ENCODE results near the gene SEMA6A. TPM values are rescaled to one million over a fixed set of nuclear protein-coding genes. Genes with fewer than 3 reads are reported as not detected.

Gene SEMA6A
- total RNA-seq, 1 experiment from 2014 or later, result 18.3 TPM

GRCh38 chr5:116566251-116566650, 8.4 kb downstream of the SEMA6A start:
- DNase-seq, result no peak
- POLR2A ChIA-PET, result no interaction called here
- H3K36me3 Mint-ChIP-seq (ENCODE audit: insufficient read depth, unreplicated experiment), result peaks cover 9% of the 10 kb centered on the region
- no peaks in the 10 kb centered on the region for H3K27me3 Mint-ChIP-seq (ENCODE audit: insufficient read depth, unreplicated experiment)
- Histone ChIP-seq H3K36me3 (ENCODE audit: control insufficient read depth, insufficient read depth, low read length) (no peaks in the 10 kb centered on the region), H3K9me3 (no peaks in the 10 kb centered on the region), H3K4me1 (peaks cover 3% of the 10 kb centered on the region), H3K27me3 (replicated peaks; ENCODE audit: control insufficient read depth, insufficient read depth, low read length) (no peaks in the 10 kb centered on the region), H3K4me3 (ENCODE audit: low read depth, low read length) (no peak overlapping the region)
- no peak overlapping the region for H3K4me3 Mint-ChIP-seq (ENCODE audit: unreplicated experiment)
- no peaks in the 10 kb centered on the region for H3K4me1 Mint-ChIP-seq (ENCODE audit: low read depth, unreplicated experiment)
- no peaks in the 10 kb centered on the region for H3K9me3 Mint-ChIP-seq (ENCODE audit: unreplicated experiment)
- BruUV-seq (replicated peaks), result no TSS peak
- intact Hi-C loops (cut with micrococcal nuclease; ENCODE audit: unreplicated experiment), result no loop called here
- TF ChIP-seq CTCF (IDR thresholded peaks at IDR 0.05; ENCODE audit: insufficient read depth in 1 of 2, low read depth in 1 of 2, low read length in 1 of 2, severe bottlenecking in 1 of 2, unreplicated experiment in 1 of 2), result no peak
- CTCF ChIA-PET, result no interaction called here
- no peak overlapping the region for H3K27ac Mint-ChIP-seq (ENCODE audit: unreplicated experiment)

- Mint-ChIP-seq H3K9me3 (ENCODE audit: unreplicated experiment) (no peaks in the 10 kb centered on the region), H3K4me1 (ENCODE audit: low read depth, unreplicated experiment) (no peaks in the 10 kb centered on the region), H3K4me3 (ENCODE audit: unreplicated experiment) (no peak overlapping the region), H3K27ac (ENCODE audit: unreplicated experiment) (no peak overlapping the region), H3K27me3 (ENCODE audit: insufficient read depth, unreplicated experiment) (no peaks in the 10 kb centered on the region), H3K36me3 (ENCODE audit: insufficient read depth, unreplicated experiment) (peaks cover 9% of the 10 kb centered on the region)
- POLR2A ChIA-PET, result no interaction called here
- Histone ChIP-seq H3K9me3 (no peaks in the 10 kb centered on the region), H3K4me3 (ENCODE audit: low read depth, low read length) (no peak overlapping the region), H3K4me1 (peaks cover 3% of the 10 kb centered on the region; the same call in 1 of the 2 replicates), H3K36me3 (ENCODE audit: control insufficient read depth, insufficient read depth, low read length) (no peaks in the 10 kb centered on the region), H3K27me3 (replicated peaks; ENCODE audit: control insufficient read depth, insufficient read depth, low read length) (no peaks in the 10 kb centered on the region)
- no peak for DNase-seq
- intact Hi-C loops (cut with micrococcal nuclease; ENCODE audit: unreplicated experiment), result no loop called here
- CTCF ChIA-PET, result no interaction called here
- no TSS peak for BruUV-seq (replicated peaks)
- no peak for TF ChIP-seq CTCF (IDR thresholded peaks at IDR 0.05; ENCODE audit: insufficient read depth in 1 of 2, low read depth in 1 of 2, low read length in 1 of 2, severe bottlenecking in 1 of 2, unreplicated experiment in 1 of 2)
Observed at GRCh38 chr5:116564756-116565490, 9.7 kb downstream of the SEMA6A start.

- Mint-ChIP-seq H3K27me3 (ENCODE audit: insufficient read depth, unreplicated experiment) (no peaks in the 10 kb centered on the region), H3K4me1 (ENCODE audit: low read depth, unreplicated experiment) (no peaks in the 10 kb centered on the region), H3K9me3 (ENCODE audit: unreplicated experiment) (no peaks in the 10 kb centered on the region), H3K36me3 (ENCODE audit: insufficient read depth, unreplicated experiment) (peaks cover 9% of the 10 kb centered on the region), H3K4me3 (ENCODE audit: unreplicated experiment) (no peak overlapping the region), H3K27ac (ENCODE audit: unreplicated experiment) (no peak overlapping the region)
- CTCF ChIA-PET, result no interaction called here
- no peaks in the 10 kb centered on the region for H3K9me3 ChIP-seq
- POLR2A ChIA-PET, result no interaction called here
- H3K4me1 ChIP-seq, result peaks cover 3% of the 10 kb centered on the region; the same call in 1 of the 2 replicates
- no peaks in the 10 kb centered on the region for H3K27me3 ChIP-seq (replicated peaks; ENCODE audit: control insufficient read depth, insufficient read depth, low read length)
- BruUV-seq (replicated peaks), result no TSS peak
- no peak for TF ChIP-seq CTCF (IDR thresholded peaks at IDR 0.05; ENCODE audit: insufficient read depth in 1 of 2, low read depth in 1 of 2, low read length in 1 of 2, severe bottlenecking in 1 of 2, unreplicated experiment in 1 of 2)
- no peaks in the 10 kb centered on the region for H3K36me3 ChIP-seq (ENCODE audit: control insufficient read depth, insufficient read depth, low read length)
- intact Hi-C loops (cut with micrococcal nuclease; ENCODE audit: unreplicated experiment), result no loop called here
- no peak overlapping the region for H3K4me3 ChIP-seq (ENCODE audit: low read depth, low read length)
- no peak for DNase-seq
Observed at GRCh38 chr5:116564312-116564711, 10.3 kb downstream of the SEMA6A start.
